Neuronal stem cell (in vitro differentiated cells): ENCODE results near the gene SLC7A4. TPM values are rescaled to one million over a fixed set of nuclear protein-coding genes. Genes with fewer than 3 reads are reported as not detected.
A peak's percentile ranks its signal among the peaks of the same experiment; 100 is the strongest.

Experiments
- DNase-seq: peaks from one replicate; pipeline ENCODE4 v3.0.0-alpha.2; 2013; ENCODE audit warnings: low spot score
- H2AFZ ChIP-seq: one replicate; pipeline ENCODE4 v1.6.1; 2013; ENCODE audit warnings: mild to moderate bottlenecking, low read length, inconsistent platforms
- H2AK5ac ChIP-seq: 2 replicates; pipeline ENCODE4 v1.6.1; 2013; ENCODE audit warnings: low read depth, mild to moderate bottlenecking, inconsistent platforms, low read length, moderate library complexity, mixed read lengths
- H2BK120ac ChIP-seq: 2 replicates; pipeline ENCODE4 v1.6.1; 2013; ENCODE audit warnings: low read depth, mild to moderate bottlenecking, inconsistent platforms, low read length, moderate library complexity, mixed read lengths
- H2BK12ac ChIP-seq: one replicate; pipeline ENCODE4 v1.6.1; 2013; ENCODE audit warnings: low read length, inconsistent platforms
- H2BK15ac ChIP-seq: 2 replicates; pipeline ENCODE4 v1.6.1; 2013; ENCODE audit warnings: mild to moderate bottlenecking, low read length, inconsistent platforms, mixed read lengths
- H2BK5ac ChIP-seq: one replicate; pipeline ENCODE4 v1.6.1; 2013; ENCODE audit warnings: inconsistent platforms, mild to moderate bottlenecking, low read length, moderate library complexity
- H3K14ac ChIP-seq: one replicate; pipeline ENCODE4 v1.6.1; 2013; ENCODE audit warnings: low read length, inconsistent platforms
- H3K18ac ChIP-seq: 2 replicates; pipeline ENCODE4 v1.6.1; 2013; ENCODE audit warnings: low read length, inconsistent platforms
- H3K23ac ChIP-seq: 2 replicates; pipeline ENCODE4 v1.6.1; 2013; ENCODE audit warnings: low read depth, mild to moderate bottlenecking, mixed read lengths, low read length, inconsistent platforms; ENCODE audit not compliant: poor library complexity
- H3K27ac ChIP-seq: replicated peaks from 3 replicates; pipeline ENCODE4 v1.5.1; 2013; ENCODE audit warnings: low read length, inconsistent platforms
- H3K27me3 ChIP-seq, 3 experiments: 2 replicates each; pipeline ENCODE4 v1.6.1; 2013; ENCODE audit warnings: low read length in 3 of 3, mild to moderate bottlenecking in 2 of 3, inconsistent platforms in 1 of 3, low read depth in 1 of 3, mixed read lengths in 1 of 3, moderate library complexity in 1 of 3; ENCODE audit not compliant: control insufficient read depth in 3 of 3, insufficient read depth in 3 of 3
- H3K36me3 ChIP-seq, 2 donors: replicated peaks in 1 of 2; 2 replicates each; pipeline ENCODE4 v1.6.1; 2013; ENCODE audit warnings: low read length in 2 of 2; ENCODE audit not compliant: control insufficient read depth in 2 of 2, insufficient read depth in 2 of 2
- H3K4ac ChIP-seq: 2 replicates; pipeline ENCODE4 v1.6.1; 2013; ENCODE audit warnings: inconsistent platforms, mild to moderate bottlenecking, low read length, moderate library complexity
- H3K4me1 ChIP-seq, 2 donors: 1 replicate in 1 of 2; 2 replicates in 1 of 2; pipeline ENCODE4 v1.6.1; 2013; ENCODE audit warnings: low read length in 2 of 2, low read depth in 1 of 2; ENCODE audit not compliant: control insufficient read depth in 2 of 2, insufficient read depth in 1 of 2
- H3K4me2 ChIP-seq: one replicate; pipeline ENCODE4 v1.6.1; 2013; ENCODE audit warnings: mild to moderate bottlenecking, low read length, inconsistent platforms; ENCODE audit not compliant: insufficient read depth, poor library complexity, severe bottlenecking
- H3K4me3 ChIP-seq, 2 donors: 2 replicates each; pipeline ENCODE4 v1.5.1; 2013; ENCODE audit warnings: low read length in 2 of 2, mild to moderate bottlenecking in 2 of 2, inconsistent platforms in 1 of 2, moderate library complexity in 1 of 2
- H3K79me1 ChIP-seq: one replicate; pipeline ENCODE4 v1.6.1; 2013; ENCODE audit warnings: low read depth, mild to moderate bottlenecking, inconsistent platforms, low read length, moderate library complexity
- H3K9ac ChIP-seq: one replicate; pipeline ENCODE4 v1.6.1; 2013; ENCODE audit warnings: mild to moderate bottlenecking, low read depth, low read length, inconsistent platforms; ENCODE audit not compliant: poor library complexity
- H3K9me3 ChIP-seq, 2 donors: replicated peaks in 1 of 2; 2 replicates each; pipeline versions ENCODE3 to v1.6.1; 2013; ENCODE audit warnings: low read length in 2 of 2, mild to moderate bottlenecking in 2 of 2, inconsistent platforms in 1 of 2, low read depth in 1 of 2, mixed read lengths in 1 of 2, moderate library complexity in 1 of 2; ENCODE audit not compliant: control insufficient read depth in 2 of 2, insufficient read depth in 1 of 2
- H4K8ac ChIP-seq: one replicate; pipeline ENCODE4 v1.6.1; 2013; ENCODE audit warnings: low read depth, mild to moderate bottlenecking, inconsistent platforms, low read length, moderate library complexity
- H4K91ac ChIP-seq: one replicate; pipeline ENCODE4 v1.6.1; 2013; ENCODE audit warnings: low read length, low read depth, mild to moderate bottlenecking, inconsistent platforms; ENCODE audit not compliant: poor library complexity
- WGBS, 2 donors: extraction: QIAGEN DNeasy Blood & Tissue Kit; methylation state at CpG; one replicate each; pipeline ENCODE4 v1.1.7; 2013; ENCODE audit warnings: missing lambda C conversion rate in 2 of 2, mixed read lengths in 1 of 2; ENCODE audit not compliant: insufficient read length in 2 of 2, insufficient replicate concordance in 1 of 2; ENCODE audit errors: extremely low coverage in 2 of 2; 5-methylcytosine and 5-hydroxymethylcytosine counted together
- small RNA-seq: library from polyadenylated mRNA; stranded (forward); fragments of <200 nt; extraction: miRNeasy Mini kit (QIAGEN cat#:217004); gene quantifications from one replicate; pipeline ENCODE3, GENCODE V24; 2013; ENCODE audit not compliant: insufficient read depth

SLC7A4 gene

GRCh38 chr22:20979940-20980453 is 52.4 kb downstream of the SLC7A4 start:
- no peaks in the 10 kb centered on the region for H3K27me3 ChIP-seq
- peak overlapping the region; percentile 87 for H2AK5ac ChIP-seq
- peak overlapping the region; percentile 38 for H3K4me2 ChIP-seq
- H3K79me1 ChIP-seq, result peaks cover 5% of the 10 kb centered on the region
- H3K9ac ChIP-seq, result peak overlapping the region; percentile 2
- H2AFZ ChIP-seq, result peak overlapping the region; percentile 58
- H4K8ac ChIP-seq, result peak overlapping the region; percentile 98
- peak overlapping the region; percentile 32 for H3K27ac ChIP-seq
- H3K4ac ChIP-seq, result no peak overlapping the region
- peak overlapping the region in 1 of 2 donors; percentile 1 for H3K4me3 ChIP-seq
- peak overlapping the region; percentile 81 for H2BK15ac ChIP-seq
- WGBS, 2 donors, result no CpG with 5 or more reads among the region's 13 CpGs
- no peak overlapping the region for H3K14ac ChIP-seq
- no peak for DNase-seq
- H2BK12ac ChIP-seq, result peak overlapping the region; percentile 30
- H3K9me3 ChIP-seq, result peaks cover 7 to 9% of the 10 kb centered on the region in 2 donors
- peak overlapping the region; percentile 83 for H3K23ac ChIP-seq
- no peak overlapping the region for H2BK120ac ChIP-seq
- no peak overlapping the region for H4K91ac ChIP-seq
- peaks cover 13 to 20% of the 10 kb centered on the region in 2 donors for H3K4me1 ChIP-seq
- no peak overlapping the region for H2BK5ac ChIP-seq
- H3K36me3 ChIP-seq, result peaks cover 2 to 10% of the 10 kb centered on the region in 2 donors
- peak overlapping the region; percentile 78 for H3K18ac ChIP-seq

- Histone ChIP-seq H2BK15ac (no peak overlapping the region), H2AFZ (peak overlapping the region; percentile 58), H3K36me3 (peaks cover 2 to 6% of the 10 kb centered on the region in 2 donors), H3K79me1 (peaks cover 5% of the 10 kb centered on the region), H3K27ac (peak overlapping the region; percentile 32), H3K4me1 (peaks cover 13 to 20% of the 10 kb centered on the region in 2 donors), H3K18ac (peak overlapping the region; percentile 78), H2BK120ac (no peak overlapping the region), H3K14ac (no peak overlapping the region), H3K4ac (no peak overlapping the region), H2BK12ac (peak overlapping the region; percentile 47), H3K23ac (peak overlapping the region; percentile 83), H3K9ac (peak overlapping the region; percentile 2), H4K91ac (no peak overlapping the region), H3K27me3 (no peaks in the 10 kb centered on the region), H3K9me3 (peaks cover 7 to 9% of the 10 kb centered on the region in 2 donors), H2BK5ac (no peak overlapping the region), H4K8ac (no peak overlapping the region), H3K4me3 (peak overlapping the region in 1 of 2 donors; percentile 7), H2AK5ac (peak overlapping the region; percentile 87), H3K4me2 (peak overlapping the region; percentile 38)
- no CpG with 5 or more reads among the region's 39 CpGs for WGBS, 2 donors
- DNase-seq, result peak; percentile 65
Observed at GRCh38 chr22:20979243-20979809, 53.0 kb downstream of the SLC7A4 start.

Small RNA genes within 50 kb of the gene (small RNA-seq; reads per million reads assigned to genes)
- gene MIR649, result not detected
